Activated T-helper 17 cell treated with anti-CD3 and anti-CD28 coated beads, Interleukin-2, amount 50 U/mL, for 72 hours (primary cell): ENCODE measurements around the gene MIDN. TPM values are rescaled to one million over a fixed set of nuclear protein-coding genes. Genes with fewer than 3 reads are reported as not detected.

ENCODE experiments used
- ATAC-seq: fragments of 150-1000 bp; cut with Tn5 transposase; replicated peaks from 2 replicates; pipeline ENCODE4 v1.10.0; 2021; ENCODE audit warnings: mild to moderate bottlenecking, moderate library complexity
- H3K27ac Mint-ChIP-seq: one replicate; pipeline ENCODE4 v1.8.0; 2022; ENCODE audit warnings: mixed read lengths
- H3K27me3 Mint-ChIP-seq: one replicate; pipeline ENCODE4 v1.8.0; 2022; ENCODE audit warnings: mixed read lengths
- H3K36me3 Mint-ChIP-seq: one replicate; pipeline ENCODE4 v1.8.0; 2022; ENCODE audit warnings: low read depth, mild to moderate bottlenecking, mixed read lengths
- H3K4me1 Mint-ChIP-seq: one replicate; pipeline ENCODE4 v1.8.0; 2022; ENCODE audit warnings: mixed read lengths
- H3K4me3 Mint-ChIP-seq: one replicate; pipeline ENCODE4 v1.8.0; 2022; ENCODE audit warnings: mild to moderate bottlenecking, mixed read lengths
- H3K9me3 Mint-ChIP-seq: one replicate; pipeline ENCODE4 v1.8.0; 2022; ENCODE audit warnings: mixed read lengths
- total RNA-seq, 2 donors: library from RNA; stranded (reverse); gene quantifications; one replicate each; pipeline ENCODE4 v1.2.3, GENCODE V29; 2022

Gene MIDN
- total RNA-seq, 2 donors from 2014 or later, result 51.4 to 56.8 TPM

GRCh38 chr19:1262623-1263123 lies 14.3 kb downstream of the MIDN start:
- H3K27ac Mint-ChIP-seq, result no peak overlapping the region
- H3K4me1 Mint-ChIP-seq, result peaks cover 9% of the 10 kb centered on the region
- H3K27me3 Mint-ChIP-seq, result no peaks in the 10 kb centered on the region
- no peak for ATAC-seq
- no peaks in the 10 kb centered on the region for H3K9me3 Mint-ChIP-seq
- peaks cover 31% of the 10 kb centered on the region for H3K36me3 Mint-ChIP-seq
- H3K4me3 Mint-ChIP-seq, result peak overlapping the region; percentile 93

- Mint-ChIP-seq H3K27ac (peak overlapping the region; percentile 65), H3K36me3 (peaks cover 25% of the 10 kb centered on the region), H3K27me3 (no peaks in the 10 kb centered on the region), H3K4me1 (peaks cover 8% of the 10 kb centered on the region), H3K9me3 (no peaks in the 10 kb centered on the region), H3K4me3 (peak overlapping the region; percentile 93)
- no peak for ATAC-seq
Measured at GRCh38 chr19:1263188-1263587, 14.8 kb downstream of the MIDN start.

GRCh38 chr19:1264801-1265614 lies 16.6 kb downstream of the MIDN start:
- no peak for ATAC-seq
- peaks cover 16% of the 10 kb centered on the region for H3K4me1 Mint-ChIP-seq
- H3K9me3 Mint-ChIP-seq, result no peaks in the 10 kb centered on the region
- peak overlapping the region; percentile 52 for H3K4me3 Mint-ChIP-seq
- H3K27ac Mint-ChIP-seq, result peak overlapping the region; percentile 4
- H3K36me3 Mint-ChIP-seq, result peaks cover 22% of the 10 kb centered on the region
- no peaks in the 10 kb centered on the region for H3K27me3 Mint-ChIP-seq

GRCh38 chr19:1265615-1266128 lies 17.3 kb downstream of the MIDN start:
- Mint-ChIP-seq H3K36me3 (peaks cover 28% of the 10 kb centered on the region), H3K27me3 (no peaks in the 10 kb centered on the region), H3K4me1 (peaks cover 20% of the 10 kb centered on the region), H3K27ac (peak overlapping the region; percentile 4), H3K9me3 (no peaks in the 10 kb centered on the region), H3K4me3 (peak overlapping the region; percentile 52)
- ATAC-seq, result peak; percentile 3

- Mint-ChIP-seq H3K9me3 (no peaks in the 10 kb centered on the region), H3K4me1 (peaks cover 25% of the 10 kb centered on the region), H3K4me3 (peak overlapping the region; percentile 52), H3K27me3 (no peaks in the 10 kb centered on the region), H3K36me3 (peaks cover 33% of the 10 kb centered on the region), H3K27ac (no peak overlapping the region)
- peak; percentile 45 for ATAC-seq
Measured at GRCh38 chr19:1266129-1266915, 17.9 kb downstream of the MIDN start.

- Mint-ChIP-seq H3K9me3 (no peaks in the 10 kb centered on the region), H3K27ac (no peak overlapping the region), H3K27me3 (no peaks in the 10 kb centered on the region), H3K4me1 (peaks cover 23% of the 10 kb centered on the region), H3K36me3 (peaks cover 34% of the 10 kb centered on the region), H3K4me3 (peak overlapping the region; percentile 83)
- ATAC-seq, result peak; percentile 18
Measured at GRCh38 chr19:1266916-1267476, 18.6 kb downstream of the MIDN start.

GRCh38 chr19:1267477-1268225 lies 19.3 kb downstream of the MIDN start:
- Mint-ChIP-seq H3K4me3 (peak overlapping the region; percentile 83), H3K27me3 (no peaks in the 10 kb centered on the region), H3K4me1 (peaks cover 28% of the 10 kb centered on the region), H3K9me3 (no peaks in the 10 kb centered on the region), H3K36me3 (peaks cover 40% of the 10 kb centered on the region), H3K27ac (peak overlapping the region; percentile 91)
- no peak for ATAC-seq

GRCh38 chr19:1268226-1269064 lies 20.1 kb downstream of the MIDN start:
- H3K4me1 Mint-ChIP-seq, result peaks cover 33% of the 10 kb centered on the region
- no peaks in the 10 kb centered on the region for H3K9me3 Mint-ChIP-seq
- ATAC-seq, result no peak
- no peaks in the 10 kb centered on the region for H3K27me3 Mint-ChIP-seq
- H3K4me3 Mint-ChIP-seq, result peak overlapping the region; percentile 83
- peak overlapping the region; percentile 91 for H3K27ac Mint-ChIP-seq
- H3K36me3 Mint-ChIP-seq, result peaks cover 48% of the 10 kb centered on the region

- peak; percentile 85 for ATAC-seq
- H3K27ac Mint-ChIP-seq, result peak within 1 kb of the TSS; percentile 91
- peak within 1 kb of the TSS; percentile 87 for H3K4me3 Mint-ChIP-seq
- H3K9me3 Mint-ChIP-seq, result no peaks in the 10 kb centered on the region
- H3K4me1 Mint-ChIP-seq, result peaks cover 37% of the 10 kb centered on the region
- H3K27me3 Mint-ChIP-seq, result no peaks in the 10 kb centered on the region
- peaks cover 54% of the 10 kb centered on the region for H3K36me3 Mint-ChIP-seq
Measured at GRCh38 chr19:1269065-1269477, 20.7 kb downstream of the MIDN start, which contains the start of gene CIRBP. Gene CIRBP, plus strand, starts transcription at chr19:1269332. Its CDS starts 1,602 bp downstream, at chr19:1270934.

GRCh38 chr19:1269478-1270212 lies 21.3 kb downstream of the MIDN start:
- H3K9me3 Mint-ChIP-seq, result no peaks in the 10 kb centered on the region
- peaks cover 37% of the 10 kb centered on the region for H3K4me1 Mint-ChIP-seq
- peaks cover 60% of the 10 kb centered on the region for H3K36me3 Mint-ChIP-seq
- peak overlapping the region; percentile 87 for H3K4me3 Mint-ChIP-seq
- no peaks in the 10 kb centered on the region for H3K27me3 Mint-ChIP-seq
- H3K27ac Mint-ChIP-seq, result peak overlapping the region; percentile 91
- peak; percentile 48 for ATAC-seq

- Mint-ChIP-seq H3K4me1 (peaks cover 37% of the 10 kb centered on the region), H3K4me3 (peak overlapping the region; percentile 87), H3K27ac (peak overlapping the region; percentile 91), H3K9me3 (no peaks in the 10 kb centered on the region), H3K27me3 (no peaks in the 10 kb centered on the region), H3K36me3 (peaks cover 67% of the 10 kb centered on the region)
- ATAC-seq, result no peak
Measured at GRCh38 chr19:1270213-1270853, 21.9 kb downstream of the MIDN start.

- Mint-ChIP-seq H3K4me1 (peaks cover 37% of the 10 kb centered on the region), H3K9me3 (no peaks in the 10 kb centered on the region), H3K36me3 (peaks cover 73% of the 10 kb centered on the region), H3K4me3 (peak overlapping the region; percentile 87), H3K27ac (peak overlapping the region; percentile 91), H3K27me3 (no peaks in the 10 kb centered on the region)
- ATAC-seq, result no peak
Measured at GRCh38 chr19:1270854-1271527, 22.6 kb downstream of the MIDN start.
